Vagina (tissue), 2 donors: Measurements from ENCODE around the gene UQCR11. TPM values are rescaled to one million over a fixed set of nuclear protein-coding genes. Genes with fewer than 3 reads are reported as not detected.

ENCODE experiments used
- DNase-seq, 2 donors: peaks; one replicate each; pipeline ENCODE4 v3.0.0-alpha.2; 2017; ENCODE audit errors: extremely low spot score in 2 of 2
- H3K27ac ChIP-seq: fragments of 200-600 bp; sonication (generic); one replicate; pipeline ENCODE4 v1.5.1; 2019
- H3K27me3 ChIP-seq: fragments of 200-600 bp; sonication (generic); one replicate; pipeline ENCODE4 v1.5.1; 2019
- H3K36me3 ChIP-seq, 2 donors: fragments of 200-600 bp; sonication (generic); one replicate each; pipeline ENCODE4 v1.5.1; 2017 to 2019
- H3K4me1 ChIP-seq: fragments of 200-600 bp; sonication (generic); one replicate; pipeline ENCODE4 v1.5.1; 2019
- H3K4me3 ChIP-seq, 2 donors: fragments of 200-600 bp; sonication (generic); 1 replicate in 1 of 2; 2 replicates in 1 of 2; pipeline ENCODE4 v1.5.1; 2016 to 2019
- H3K9me3 ChIP-seq: fragments of 200-600 bp; sonication (generic); one replicate; pipeline ENCODE4 v1.5.1; 2019
- CTCF ChIP-seq, 3 experiments: fragments of 450-650 bp in 2 of 3; fragments of 200-600 bp in 1 of 3; sonication (generic) in 1 of 3; IDR thresholded peaks; one replicate each; pipeline ENCODE4 v1.5.1; 2017 to 2019; ENCODE audit warnings: antibody characterized with exemption in 3 of 3, mild to moderate bottlenecking in 2 of 3, moderate library complexity in 2 of 3
- POLR2A ChIP-seq, 2 donors: fragments of 450-650 bp; IDR thresholded peaks; one replicate each; pipeline ENCODE4 v1.6.1; 2017; ENCODE audit warnings: antibody characterized with exemption in 2 of 2, mild to moderate bottlenecking in 2 of 2, moderate library complexity in 2 of 2
- POLR2AphosphoS5 ChIP-seq, 2 donors: sonication (generic); formaldehyde crosslinking; IDR thresholded peaks; one replicate each; pipeline ENCODE4 v1.9.0; 2017; ENCODE audit warnings: antibody characterized with exemption in 2 of 2, mild to moderate bottlenecking in 2 of 2, low read depth in 1 of 2; ENCODE audit not compliant: insufficient read depth in 1 of 2
- intact Hi-C: fragments of 100-400 bp; cut with DNase I; formaldehyde crosslinking; loops from one replicate; pipeline ENCODE4 v1.15.1; 2023
- total RNA-seq: library from RNA; depleted of rRNA; stranded (reverse); fragments of >200 nt; gene quantifications from one replicate; pipeline ENCODE4 v1.2.3, GENCODE V29; 2016

UQCR11 gene
- total RNA-seq, 1 donor from 2014 or later: 79.8 TPM

DNA sequence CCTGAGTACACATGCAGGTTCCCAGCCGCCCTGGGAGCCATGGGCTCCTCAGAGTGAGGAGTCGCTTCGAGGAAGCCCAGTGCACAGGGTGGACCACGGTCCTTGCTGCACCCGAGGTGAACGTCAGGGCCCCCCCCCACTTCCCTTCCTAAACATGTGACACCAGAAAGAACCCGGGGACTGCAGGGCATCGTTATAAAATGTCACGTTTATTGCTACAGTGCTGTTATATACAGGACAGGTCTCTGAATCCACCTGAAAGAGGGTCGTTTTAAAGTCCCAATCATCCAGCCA, 3.8 kb upstream of the UQCR11 start:
- Histone ChIP-seq H3K27ac (no peak overlapping the region), H3K9me3 (no peaks in the 10 kb centered on the region), H3K27me3 (no peaks in the 10 kb centered on the region), H3K36me3 (peaks cover 0 to 30% of the 10 kb centered on the region in 2 donors), H3K4me3 (no peak overlapping the region), H3K4me1 (peaks cover 18% of the 10 kb centered on the region)
- no peak for DNase-seq
- intact Hi-C loops: no loop called here
- TF ChIP-seq POLR2AphosphoS5 (IDR thresholded peaks at IDR 0.05; ENCODE audit: insufficient read depth in 1 of 2, low read depth in 1 of 2) (no peak), POLR2A (IDR thresholded peaks at IDR 0.05) (no peak)

GRCh38 chr19:1608359-1609102, 3.3 kb upstream of the UQCR11 start:
- H3K27me3 ChIP-seq: no peaks in the 10 kb centered on the region
- no peak for DNase-seq
- no peak overlapping the region for H3K27ac ChIP-seq
- no peak for TF ChIP-seq POLR2AphosphoS5 (IDR thresholded peaks at IDR 0.05; ENCODE audit: insufficient read depth in 1 of 2, low read depth in 1 of 2)
- no peak for TF ChIP-seq CTCF (IDR thresholded peaks at IDR 0.05)
- TF ChIP-seq POLR2A (IDR thresholded peaks at IDR 0.05): no peak
- no peak overlapping the region for H3K4me3 ChIP-seq
- H3K9me3 ChIP-seq: no peaks in the 10 kb centered on the region
- intact Hi-C loops: no loop called here
- peaks cover 23% of the 10 kb centered on the region for H3K4me1 ChIP-seq
- H3K36me3 ChIP-seq: peaks cover 0 to 26% of the 10 kb centered on the region in 2 donors

DNA sequence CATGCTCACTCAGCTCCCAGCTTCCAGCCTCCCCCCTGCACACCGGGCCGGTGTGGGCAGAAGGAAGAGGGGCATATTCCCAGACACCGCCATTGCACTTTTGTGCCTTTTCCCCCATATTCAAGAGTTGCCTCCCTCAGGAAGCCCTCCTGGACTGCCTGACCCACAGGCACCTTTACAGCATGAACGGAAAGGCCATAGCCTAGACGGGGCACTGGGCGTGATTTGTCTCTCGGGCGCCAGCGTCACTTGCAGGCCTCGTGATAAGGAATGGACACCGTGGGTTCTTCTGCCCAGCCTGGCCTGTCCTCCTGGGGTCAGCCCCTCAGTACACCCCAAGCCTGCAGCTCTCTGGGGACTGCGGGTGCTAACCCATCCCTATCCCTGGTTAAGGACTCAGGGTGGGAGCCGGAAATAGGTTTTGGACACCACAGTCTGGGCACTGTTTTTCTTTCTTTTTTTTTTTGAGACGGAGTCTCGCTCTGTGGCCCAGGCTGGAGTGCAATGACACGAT, 933 bp upstream of the UQCR11 start:
- Histone ChIP-seq H3K9me3 (no peaks in the 10 kb centered on the region), H3K27ac (peak overlapping the region; percentile 75), H3K4me1 (peaks cover 40% of the 10 kb centered on the region), H3K4me3 (peak overlapping the region; percentile 75 to 99), H3K36me3 (peaks cover 0 to 9% of the 10 kb centered on the region in 2 donors), H3K27me3 (no peaks in the 10 kb centered on the region)
- no peak for DNase-seq
- intact Hi-C loops: loop anchor here (2.0 kb wide), 1 partner anchor 47 kb away; the partner anchor contains the start of gene TCF3
- TF ChIP-seq POLR2AphosphoS5 (IDR thresholded peaks at IDR 0.05; ENCODE audit: insufficient read depth in 1 of 2, low read depth in 1 of 2) (no peak), POLR2A (IDR thresholded peaks at IDR 0.05) (no peak), CTCF (IDR thresholded peaks at IDR 0.05) (no peak)

DNA sequence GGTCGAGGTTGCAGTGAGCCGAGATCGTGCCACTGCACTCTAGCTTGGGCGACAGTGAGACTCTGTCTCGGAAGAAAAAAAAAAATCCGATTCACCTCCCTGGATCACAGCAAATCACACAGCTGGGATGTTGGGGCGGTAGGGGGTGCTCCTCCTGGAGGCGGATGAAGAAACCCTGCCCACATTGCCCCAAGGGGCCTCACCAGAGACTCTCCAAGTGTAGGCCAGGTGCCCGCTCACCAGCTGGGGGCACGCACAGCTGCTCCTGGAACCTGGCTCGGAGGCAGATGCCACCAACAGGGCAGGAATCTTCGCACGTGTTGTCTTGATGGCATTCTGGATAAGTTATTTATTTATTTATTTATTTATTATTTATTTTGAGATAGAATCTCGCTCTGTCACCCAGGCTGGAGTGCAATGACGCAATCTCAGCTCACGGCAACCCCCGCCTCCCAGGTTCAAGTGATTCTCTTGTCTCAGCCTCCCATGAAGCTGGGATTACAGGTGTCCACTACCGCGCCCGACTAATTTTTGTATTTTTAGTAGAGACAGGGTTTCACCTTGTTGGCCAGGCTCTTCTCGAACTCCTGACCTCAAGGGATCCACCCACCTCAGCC, 3.1 kb downstream of the UQCR11 start:
- no peak overlapping the region for H3K4me3 ChIP-seq
- peaks cover 0 to 34% of the 10 kb centered on the region in 2 donors for H3K36me3 ChIP-seq
- no peak for TF ChIP-seq CTCF (IDR thresholded peaks at IDR 0.05)
- no peak for TF ChIP-seq POLR2A (IDR thresholded peaks at IDR 0.05)
- TF ChIP-seq POLR2AphosphoS5 (IDR thresholded peaks at IDR 0.05; ENCODE audit: insufficient read depth in 1 of 2, low read depth in 1 of 2): no peak
- intact Hi-C loops: no loop called here
- H3K9me3 ChIP-seq: no peaks in the 10 kb centered on the region
- no peak for DNase-seq
- H3K27me3 ChIP-seq: no peaks in the 10 kb centered on the region
- no peak overlapping the region for H3K27ac ChIP-seq
- H3K4me1 ChIP-seq: peaks cover 40% of the 10 kb centered on the region

DNA sequence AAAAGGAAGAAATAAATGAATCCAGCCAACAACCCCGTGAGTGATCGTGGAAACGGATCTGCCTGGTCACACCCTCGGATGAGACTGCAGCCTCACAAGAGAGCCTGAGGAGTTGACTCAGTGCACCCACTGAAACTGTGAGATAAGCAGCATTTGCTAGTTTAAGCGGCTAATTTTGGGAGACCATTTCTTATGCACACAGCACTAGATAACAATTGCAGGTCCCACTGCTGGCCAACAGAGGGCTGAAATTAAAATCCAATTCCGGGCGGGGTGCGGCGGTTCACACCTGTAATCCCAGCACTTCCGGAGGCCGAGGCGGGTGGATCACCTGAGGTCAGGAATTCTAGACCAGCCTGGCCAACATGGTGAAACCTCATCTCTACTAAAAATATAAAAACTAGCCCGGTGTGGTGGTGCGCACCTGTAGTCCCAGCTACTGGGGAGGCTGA, 3.6 kb downstream of the UQCR11 start:
- Histone ChIP-seq H3K4me3 (no peak overlapping the region), H3K9me3 (no peaks in the 10 kb centered on the region), H3K4me1 (peaks cover 39% of the 10 kb centered on the region), H3K27ac (no peak overlapping the region), H3K36me3 (peaks cover 0 to 40% of the 10 kb centered on the region in 2 donors), H3K27me3 (no peaks in the 10 kb centered on the region)
- intact Hi-C loops: no loop called here
- TF ChIP-seq CTCF (IDR thresholded peaks at IDR 0.05) (no peak), POLR2AphosphoS5 (IDR thresholded peaks at IDR 0.05; ENCODE audit: insufficient read depth in 1 of 2, low read depth in 1 of 2) (no peak), POLR2A (IDR thresholded peaks at IDR 0.05) (no peak)
- no peak for DNase-seq
